Loucy (cell line): ENCODE results near the gene TAS2R50.

ENCODE experiments used
- EZH2phosphoT487 ChIP-seq: fragments of 200-600 bp; IDR thresholded peaks from 2 replicates; pipeline ENCODE4 v1.6.1; 2018; ENCODE audit warnings: antibody characterized with exemption, mild to moderate bottlenecking, moderate library complexity, borderline replicate concordance
- TF ChIP-seq, protein P1 (sequence below): fragments of 200-600 bp; sonication (generic); conservative IDR thresholded peaks from 2 replicates; pipeline ENCODE4 v1.5.1; 2014; ENCODE audit warnings: mild to moderate bottlenecking, antibody characterized with exemption, low read length

DNA sequence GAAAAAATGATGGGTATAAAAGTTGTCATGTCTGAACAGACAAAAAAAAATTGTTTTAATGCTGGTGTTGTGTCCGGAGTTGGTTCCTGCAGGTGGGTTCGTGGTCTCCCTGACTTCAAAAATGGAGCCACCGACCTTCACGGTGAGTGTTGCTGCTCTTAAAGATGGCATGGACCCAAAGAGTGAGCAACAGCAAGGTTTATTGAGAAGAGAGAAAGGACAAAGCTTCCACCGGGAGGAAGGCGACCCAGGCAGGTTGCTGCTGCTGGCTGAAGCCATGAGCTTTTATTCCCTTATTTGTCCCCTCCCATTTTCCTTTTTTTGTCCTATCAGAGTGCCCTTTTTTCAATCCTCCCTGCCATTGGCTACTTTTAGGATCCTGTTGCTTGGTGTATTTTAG lies 44.6 kb upstream of the TAS2R50 start, which contains the start of gene TAS2R31:
- TF ChIP-seq, protein P1, sequence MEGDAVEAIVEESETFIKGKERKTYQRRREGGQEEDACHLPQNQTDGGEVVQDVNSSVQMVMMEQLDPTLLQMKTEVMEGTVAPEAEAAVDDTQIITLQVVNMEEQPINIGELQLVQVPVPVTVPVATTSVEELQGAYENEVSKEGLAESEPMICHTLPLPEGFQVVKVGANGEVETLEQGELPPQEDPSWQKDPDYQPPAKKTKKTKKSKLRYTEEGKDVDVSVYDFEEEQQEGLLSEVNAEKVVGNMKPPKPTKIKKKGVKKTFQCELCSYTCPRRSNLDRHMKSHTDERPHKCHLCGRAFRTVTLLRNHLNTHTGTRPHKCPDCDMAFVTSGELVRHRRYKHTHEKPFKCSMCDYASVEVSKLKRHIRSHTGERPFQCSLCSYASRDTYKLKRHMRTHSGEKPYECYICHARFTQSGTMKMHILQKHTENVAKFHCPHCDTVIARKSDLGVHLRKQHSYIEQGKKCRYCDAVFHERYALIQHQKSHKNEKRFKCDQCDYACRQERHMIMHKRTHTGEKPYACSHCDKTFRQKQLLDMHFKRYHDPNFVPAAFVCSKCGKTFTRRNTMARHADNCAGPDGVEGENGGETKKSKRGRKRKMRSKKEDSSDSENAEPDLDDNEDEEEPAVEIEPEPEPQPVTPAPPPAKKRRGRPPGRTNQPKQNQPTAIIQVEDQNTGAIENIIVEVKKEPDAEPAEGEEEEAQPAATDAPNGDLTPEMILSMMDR = no peak
- TF ChIP-seq EZH2phosphoT487 = no peak
